GM12872 (cell line): ENCODE results near the gene LINC01488.

Source experiments
- CTCF ChIP-seq: IDR thresholded peaks from 3 replicates; pipeline ENCODE4 v1.5.1; 2011; ENCODE audit warnings: low read depth, mild to moderate bottlenecking, low read length, moderate library complexity; ENCODE audit not compliant: insufficient read depth

The LINC01488 gene

GRCh38 chr11:69512136-69512535 lies 30.7 kb downstream of the LINC01488 start:
- TF ChIP-seq CTCF = no peak

- no peak for TF ChIP-seq CTCF
Observed at GRCh38 chr11:69512790-69513189, 31.3 kb downstream of the LINC01488 start.

GRCh38 chr11:69513196-69513595 lies 31.7 kb downstream of the LINC01488 start:
- no peak for TF ChIP-seq CTCF

- no peak for TF ChIP-seq CTCF
Observed at GRCh38 chr11:69513663-69514224, 32.3 kb downstream of the LINC01488 start.

GRCh38 chr11:69514771-69515170 lies 33.3 kb downstream of the LINC01488 start:
- no peak for TF ChIP-seq CTCF

- TF ChIP-seq CTCF = no peak
Observed at GRCh38 chr11:69515271-69516245, 34.1 kb downstream of the LINC01488 start.

- no peak for TF ChIP-seq CTCF
Observed at GRCh38 chr11:69516526-69516925, 35.1 kb downstream of the LINC01488 start.
